ENCODE data around the gene ARHGEF16.

GRCh38 chr1:3498246-3498930 is 43.9 kb downstream of the ARHGEF16 start:
- TF ChIP-seq, protein P1, sequence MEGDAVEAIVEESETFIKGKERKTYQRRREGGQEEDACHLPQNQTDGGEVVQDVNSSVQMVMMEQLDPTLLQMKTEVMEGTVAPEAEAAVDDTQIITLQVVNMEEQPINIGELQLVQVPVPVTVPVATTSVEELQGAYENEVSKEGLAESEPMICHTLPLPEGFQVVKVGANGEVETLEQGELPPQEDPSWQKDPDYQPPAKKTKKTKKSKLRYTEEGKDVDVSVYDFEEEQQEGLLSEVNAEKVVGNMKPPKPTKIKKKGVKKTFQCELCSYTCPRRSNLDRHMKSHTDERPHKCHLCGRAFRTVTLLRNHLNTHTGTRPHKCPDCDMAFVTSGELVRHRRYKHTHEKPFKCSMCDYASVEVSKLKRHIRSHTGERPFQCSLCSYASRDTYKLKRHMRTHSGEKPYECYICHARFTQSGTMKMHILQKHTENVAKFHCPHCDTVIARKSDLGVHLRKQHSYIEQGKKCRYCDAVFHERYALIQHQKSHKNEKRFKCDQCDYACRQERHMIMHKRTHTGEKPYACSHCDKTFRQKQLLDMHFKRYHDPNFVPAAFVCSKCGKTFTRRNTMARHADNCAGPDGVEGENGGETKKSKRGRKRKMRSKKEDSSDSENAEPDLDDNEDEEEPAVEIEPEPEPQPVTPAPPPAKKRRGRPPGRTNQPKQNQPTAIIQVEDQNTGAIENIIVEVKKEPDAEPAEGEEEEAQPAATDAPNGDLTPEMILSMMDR (IDR thresholded peaks at IDR 0.05), result no peak
- no peak for TF ChIP-seq POLR2A (IDR thresholded peaks at IDR 0.05)

All from body of pancreas (tissue), 4 donors.